ENCODE measurements around the gene STXBP5.

STXBP5 gene

DNA sequence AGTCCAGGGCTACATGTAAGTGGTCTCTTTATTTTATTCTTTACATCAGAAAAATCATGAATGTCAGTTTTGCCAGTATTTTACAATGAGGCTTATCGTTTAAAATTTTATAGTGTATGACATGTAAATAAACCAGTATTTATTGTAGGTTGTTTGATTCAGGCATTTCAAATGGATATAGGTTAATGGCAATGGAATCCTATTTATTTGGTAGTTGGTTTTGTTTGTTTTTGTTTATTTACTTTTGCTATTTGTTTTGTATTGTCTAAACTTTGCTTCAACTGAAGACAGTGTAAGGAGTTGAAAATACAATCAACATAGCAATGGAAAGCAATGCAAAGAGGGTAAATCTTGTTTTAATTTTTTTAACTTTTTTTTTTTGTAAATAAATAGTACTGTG, 185.2 kb downstream of the STXBP5 start:
- no peak for DNase-seq

- peak in 1 of 2 donors; percentile 21 for DNase-seq
Observed at GRCh38 chr6:147390909-147391536, 186.8 kb downstream of the STXBP5 start.

DNA sequence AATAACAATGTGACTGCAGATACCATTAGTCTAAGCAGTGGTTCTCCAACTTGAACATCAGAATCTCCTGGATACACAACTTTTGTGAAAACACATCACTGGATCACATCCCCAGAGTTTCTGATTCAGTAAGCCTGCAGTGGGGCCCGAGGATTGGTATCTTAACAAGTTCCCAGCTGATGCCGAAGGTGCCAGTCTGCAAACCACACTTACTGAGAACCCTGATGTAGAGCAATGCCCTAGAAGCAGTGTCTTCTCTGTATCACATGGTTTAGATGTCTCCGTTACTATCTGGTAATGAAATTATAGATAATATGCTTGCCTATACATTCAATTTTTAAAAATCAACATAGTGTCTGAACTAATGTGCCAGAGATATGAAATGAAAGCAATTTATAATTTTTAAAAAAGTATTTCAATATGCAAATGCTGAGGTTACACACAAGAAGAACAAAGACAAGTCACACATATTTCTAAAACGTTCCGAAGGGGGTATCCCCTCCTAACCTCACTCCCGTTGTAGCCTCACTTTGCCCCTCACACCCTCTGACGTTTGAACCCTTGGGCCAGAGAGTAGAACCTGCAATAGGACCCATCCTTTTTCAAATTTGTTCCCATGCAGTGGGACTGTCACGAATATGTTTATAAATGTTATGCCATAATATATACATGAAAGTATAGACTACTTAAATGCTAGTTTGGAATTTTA, 188.9 kb downstream of the STXBP5 start:
- no peak for DNase-seq

DNA sequence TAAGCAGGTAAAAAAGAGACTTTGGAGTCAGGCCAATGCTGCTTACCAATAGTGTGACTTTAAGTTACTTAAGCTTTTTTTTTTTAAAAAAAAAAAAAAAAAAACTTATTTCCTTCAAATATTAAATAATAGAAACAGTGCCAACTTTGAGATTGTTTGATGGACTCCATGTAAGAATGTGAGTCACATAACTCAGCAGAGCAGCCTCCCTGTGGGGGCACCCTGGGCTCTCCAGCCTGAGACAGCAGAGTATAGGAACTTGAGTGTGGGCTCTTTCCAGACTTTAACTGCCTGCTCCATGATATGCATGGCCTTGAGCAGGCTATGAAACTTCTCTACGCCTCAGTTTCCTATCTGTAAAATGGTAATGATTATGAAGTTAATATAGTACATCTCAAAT, 190.9 kb downstream of the STXBP5 start:
- no peak for DNase-seq

- no peak for DNase-seq
Observed at GRCh38 chr6:147397306-147397705, 193.1 kb downstream of the STXBP5 start.

GRCh38 chr6:147400968-147401367, 196.8 kb downstream of the STXBP5 start:
- DNase-seq: no peak

GRCh38 chr6:147401779-147402178, 197.6 kb downstream of the STXBP5 start:
- DNase-seq: no peak

DNA sequence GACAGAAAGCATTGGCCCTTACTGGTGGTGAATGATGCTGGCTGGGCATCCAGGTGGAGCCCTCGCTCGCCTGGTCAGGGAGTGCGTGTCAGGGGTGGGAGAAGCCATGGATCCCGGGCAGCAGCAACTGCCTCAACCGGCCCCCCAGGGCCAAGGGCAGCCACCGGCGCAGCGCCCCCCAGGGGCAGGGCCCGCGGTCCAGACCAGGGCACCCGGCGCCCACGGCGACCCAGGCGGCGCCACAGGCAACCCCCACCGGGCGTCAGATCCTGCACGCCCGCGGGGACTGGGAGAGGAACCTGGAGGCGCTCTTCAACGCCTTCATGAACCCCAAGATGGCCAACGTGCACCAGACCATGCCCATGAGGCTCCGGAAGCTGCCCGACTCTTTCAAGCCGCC, 202.6 kb downstream of the STXBP5 start:
- no peak for DNase-seq

GRCh38 chr6:147407571-147407970, 203.4 kb downstream of the STXBP5 start:
- no peak for DNase-seq

DNA sequence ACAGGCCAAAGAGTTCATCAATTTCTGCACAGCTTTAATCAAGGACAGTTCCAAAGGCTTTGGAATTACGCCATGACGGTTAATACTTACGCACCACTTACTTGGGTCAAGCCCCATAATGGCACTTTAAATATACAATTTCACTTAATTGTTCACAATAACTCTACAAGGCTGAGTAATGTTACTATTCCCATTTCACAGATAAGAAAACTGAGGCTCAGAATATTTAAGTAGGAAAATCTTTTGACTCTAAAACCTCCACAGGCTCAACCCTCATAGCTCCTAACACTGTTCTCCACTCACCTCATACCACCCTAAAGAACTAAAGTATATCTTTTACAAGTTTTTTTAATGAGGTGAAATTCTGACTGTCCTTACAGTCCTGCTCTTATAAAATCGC, 212.4 kb downstream of the STXBP5 start:
- DNase-seq: no peak

- DNase-seq: no peak
Observed at GRCh38 chr6:147417954-147418353, 213.7 kb downstream of the STXBP5 start.

GRCh38 chr6:147418523-147418922, 214.3 kb downstream of the STXBP5 start:
- no peak for DNase-seq

DNA sequence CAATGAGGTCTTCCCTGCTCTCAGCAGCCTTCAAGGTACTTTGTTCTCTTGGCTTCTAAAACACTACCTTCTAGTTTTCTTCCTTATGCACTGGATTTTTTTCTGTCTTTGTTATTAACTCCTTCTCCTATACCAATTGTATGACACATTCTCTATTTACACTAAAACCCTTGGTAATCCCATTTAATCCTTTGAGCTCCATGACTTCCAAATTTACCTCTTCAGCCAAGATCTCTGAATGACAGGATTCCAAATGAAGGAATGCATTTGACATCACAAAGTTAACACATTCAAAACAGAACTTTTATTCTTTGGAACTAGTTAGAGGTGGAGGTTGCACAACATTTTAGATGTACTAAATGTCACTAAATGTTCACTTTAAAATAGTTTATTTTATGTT, 217.7 kb downstream of the STXBP5 start:
- no peak for DNase-seq

GRCh38 chr6:147423111-147423510, 218.9 kb downstream of the STXBP5 start:
- no peak for DNase-seq

GRCh38 chr6:147429794-147430193, 225.6 kb downstream of the STXBP5 start:
- no peak for DNase-seq

DNA sequence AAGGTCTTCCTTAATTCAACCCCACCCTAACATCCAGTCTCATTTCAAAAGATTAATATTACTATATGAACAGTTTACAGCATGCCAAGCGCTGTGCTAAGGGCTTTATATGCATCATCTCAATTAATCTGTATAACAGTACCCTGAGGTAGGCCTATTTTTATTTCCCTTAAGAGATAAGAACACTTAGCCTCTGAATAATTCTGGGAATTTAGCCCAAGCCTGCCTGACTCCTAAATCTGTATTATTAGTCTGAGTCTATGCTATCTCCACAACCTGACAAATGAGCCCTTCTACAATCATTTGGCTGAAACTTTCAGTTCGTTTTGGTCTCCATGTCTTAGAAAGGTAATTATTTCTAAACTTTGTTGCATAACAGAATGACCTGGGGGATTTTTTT, 226.6 kb downstream of the STXBP5 start:
- DNase-seq: no peak

DNA sequence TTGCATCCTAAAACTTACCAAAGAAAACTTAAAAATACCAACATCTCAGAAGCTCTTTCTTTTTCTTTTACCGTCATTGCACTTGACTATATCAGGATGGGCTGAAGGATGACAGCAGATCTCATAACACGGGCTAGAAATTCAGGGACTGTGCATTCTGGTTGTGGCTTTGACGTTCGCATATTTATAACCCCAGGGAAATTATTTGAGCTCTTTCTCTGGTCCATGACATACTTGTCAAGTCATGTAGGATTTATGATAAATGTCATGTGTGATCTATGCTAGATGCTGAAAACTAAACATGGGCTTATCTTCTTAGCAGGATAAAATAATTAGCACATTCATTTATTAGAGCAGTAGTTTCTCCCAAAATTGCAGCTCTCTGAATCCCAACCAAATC, 229.9 kb downstream of the STXBP5 start:
- DNase-seq: no peak

DNA sequence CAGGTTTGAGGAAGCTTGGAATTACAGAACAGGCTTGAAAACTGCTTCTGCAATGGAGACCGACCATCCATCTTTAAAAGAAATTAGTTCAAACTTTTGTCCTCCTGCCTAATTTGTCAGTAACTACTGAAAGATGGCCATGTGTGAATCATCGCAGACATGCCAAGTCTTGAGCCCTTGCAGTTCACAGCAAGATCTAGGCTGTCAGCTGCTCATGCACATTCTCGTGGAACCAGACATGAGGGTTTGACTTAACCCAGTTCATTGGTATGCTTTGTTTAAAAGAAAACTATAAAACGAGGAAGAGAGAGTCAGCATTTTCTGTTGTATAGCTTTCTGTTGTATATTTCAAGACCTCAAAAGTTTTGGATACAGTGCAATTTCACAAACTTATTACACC, 230.3 kb downstream of the STXBP5 start:
- no peak for DNase-seq

DNA sequence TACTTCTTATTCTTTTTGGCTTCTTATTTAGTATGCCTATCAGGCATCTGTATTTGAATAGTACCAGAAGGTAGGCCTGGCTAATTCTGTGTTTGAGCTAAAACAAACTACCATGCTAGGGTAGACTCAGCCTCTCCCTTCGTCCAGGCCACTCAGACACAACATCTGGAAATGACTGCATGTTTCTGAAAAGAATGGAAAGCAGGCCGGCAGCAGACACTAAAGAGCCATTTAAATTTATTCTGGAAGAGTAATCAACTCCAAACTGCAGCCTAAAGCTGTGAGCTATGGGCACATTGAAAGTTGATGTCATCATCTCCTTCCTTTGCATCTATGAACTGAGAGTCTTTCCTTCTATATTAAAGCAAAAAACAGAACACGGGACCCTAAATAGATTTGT, 233.4 kb downstream of the STXBP5 start:
- DNase-seq: no peak

GRCh38 chr6:147438758-147439528, 234.7 kb downstream of the STXBP5 start:
- DNase-seq: no peak
